GM10248 (cell line): ENCODE measurements around the gene MSRB1.
"Not testable (repeated sequence)": the region's sequence is repeated elsewhere in the genome, so short reads cannot be mapped to it uniquely, and the experiment has no call there.

Experiments
- CTCF ChIA-PET: fragments of 300-600 bp; sonication (Branson Sonifier 250); formaldehyde crosslinking; extraction: SDS; loops from one replicate; lab custom pipeline; 2021; ENCODE audit warnings: antibody characterized with exemption; lab: Yijun Ruan, JAX
- POLR2A ChIA-PET: fragments of 350-650 bp; sonication (Branson Sonifier 250); formaldehyde crosslinking; extraction: SDS; loops from one replicate; lab custom pipeline; 2020; ENCODE audit warnings: antibody characterized with exemption; lab: Yijun Ruan, JAX
- DNase-seq: peaks from one replicate; pipeline ENCODE4 v3.0.0; 2012; ENCODE audit errors: extremely low spot score
- CTCF ChIP-seq: IDR thresholded peaks from 2 replicates; pipeline ENCODE4 v1.5.1; 2012; ENCODE audit warnings: mild to moderate bottlenecking, low read depth; ENCODE audit errors: extremely low read depth, missing control alignments, control extremely low read depth

The MSRB1 gene

GRCh38 chr16:1958715-1959268 lies 15.8 kb upstream of the MSRB1 start:
- CTCF ChIA-PET, result interaction anchor here (2.0 kb wide), 1 partner anchor 13 kb away, joined by 5 read pairs; no protein-coding TSS in a partner anchor
- no peak for TF ChIP-seq CTCF
- no peak for DNase-seq
- POLR2A ChIA-PET, result no interaction called here

GRCh38 chr16:1958143-1958491 lies 15.1 kb upstream of the MSRB1 start:
- DNase-seq, POLR2A ChIA-PET: not testable (repeated sequence)
- CTCF ChIA-PET, result interaction anchor here (1.2 to 2.0 kb wide), 2 partner anchors 11 to 12 kb away, joined by 3 to 5 read pairs; no protein-coding TSS in a partner anchor

GRCh38 chr16:1957434-1958142 lies 14.6 kb upstream of the MSRB1 start:
- CTCF ChIA-PET, result interaction anchor here (1.2 kb wide), 1 partner anchor 11 kb away, joined by 3 read pairs; no protein-coding TSS in a partner anchor
- POLR2A ChIA-PET, DNase-seq: not testable (repeated sequence)

GRCh38 chr16:1953734-1954133 lies 10.7 kb upstream of the MSRB1 start:
- ChIA-PET POLR2A (no interaction called here), CTCF (interaction anchor here (1.2 to 2.4 kb wide), 3 partner anchors 10 to 25 kb away, joined by 3 to 7 read pairs (median 4); partner anchors contain the start of gene MSRB1)
- no peak for DNase-seq
- TF ChIP-seq CTCF, result no peak

- DNase-seq, result no peak
- TF ChIP-seq CTCF, result no peak
- ChIA-PET POLR2A (interaction anchor here (1.1 kb wide), 1 partner anchor 14 kb away, joined by 4 read pairs; the partner anchor contains the start of gene RPS2), CTCF (interaction anchor here (1.5 kb wide), 1 partner anchor 123 kb away, joined by 3 read pairs; the partner anchor contains the start of gene FAHD1)
Observed at GRCh38 chr16:1950559-1950958, 7.6 kb upstream of the MSRB1 start.

- ChIA-PET CTCF (interaction anchor here (1.5 kb wide), 1 partner anchor 123 kb away, joined by 3 read pairs; the partner anchor contains the start of gene FAHD1), POLR2A (interaction anchor here (1.1 kb wide), 1 partner anchor 15 kb away, joined by 4 read pairs; the partner anchor contains the start of gene RPS2)
- DNase-seq, result no peak
- TF ChIP-seq CTCF, result no peak
Observed at GRCh38 chr16:1950047-1950446, 7.0 kb upstream of the MSRB1 start.

- no peak for TF ChIP-seq CTCF
- ChIA-PET CTCF (interaction anchor here (1.5 kb wide), 1 partner anchor 122 kb away, joined by 3 read pairs; the partner anchor contains the start of gene FAHD1), POLR2A (interaction anchor here (1.1 kb wide), 1 partner anchor 15 kb away, joined by 4 read pairs; the partner anchor contains the start of gene RPS2)
- DNase-seq, result no peak
Observed at GRCh38 chr16:1949507-1949906, 6.5 kb upstream of the MSRB1 start.
